DMS153 treated with DMSO at 0.1 percent for 48 hours (cell line): ENCODE measurements around the gene PRICKLE2.

Source experiments
- DNase-seq: peaks from one replicate; lab custom pipeline; 2025; ENCODE audit not compliant: unreplicated experiment; lab: John Stamatoyannopoulos, UW

PRICKLE2 gene

DNA sequence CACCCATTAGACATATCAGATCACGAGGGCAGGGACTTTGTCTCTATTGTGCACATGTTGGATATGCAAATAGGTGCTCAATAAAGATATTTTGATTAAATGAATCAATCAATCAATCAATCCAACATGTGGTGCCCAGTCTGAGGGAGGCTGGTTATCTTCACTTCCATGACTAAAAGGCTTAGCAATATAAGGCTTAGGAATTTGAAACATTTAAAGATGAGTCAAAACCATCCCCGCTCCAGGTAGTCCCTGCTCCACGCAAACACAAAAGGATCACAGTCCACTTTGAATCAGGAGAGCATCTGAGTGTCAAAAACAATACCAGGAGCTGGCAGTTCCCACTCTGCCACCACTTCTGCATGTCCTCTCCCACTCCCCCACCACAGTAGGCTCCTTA, 25.8 kb upstream of the PRICKLE2 start:
- no peak for DNase-seq

DNA sequence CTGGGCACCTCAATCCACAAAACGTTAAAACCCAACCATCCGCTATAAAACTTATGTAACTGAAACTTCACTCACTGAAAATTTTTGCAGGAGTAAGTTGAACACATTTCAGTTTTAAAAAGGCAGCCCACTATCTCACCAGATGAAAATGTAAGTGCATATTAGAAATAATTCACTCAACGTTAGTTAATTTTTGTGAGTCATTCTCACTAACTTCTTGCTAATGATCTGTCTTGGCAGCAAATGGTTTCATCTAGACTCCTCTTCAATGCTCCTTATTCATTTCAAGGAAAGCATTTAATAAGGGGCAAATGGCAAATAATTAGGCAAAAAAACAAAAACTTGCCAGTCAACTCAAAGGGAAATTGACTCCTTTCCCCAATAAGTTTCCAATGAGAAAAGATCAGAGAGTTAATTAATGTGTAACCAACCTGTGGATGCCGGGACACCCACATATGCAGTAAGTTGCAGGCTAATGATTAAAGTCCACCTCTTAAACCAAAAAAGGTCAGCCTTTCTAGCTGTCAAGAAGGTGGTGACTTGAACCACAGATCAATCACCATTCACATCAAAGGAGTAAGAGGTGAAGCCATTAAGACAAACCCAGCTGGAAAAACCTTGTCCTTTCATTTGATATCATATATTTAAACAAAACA, 22.9 kb upstream of the PRICKLE2 start:
- no peak for DNase-seq

DNA sequence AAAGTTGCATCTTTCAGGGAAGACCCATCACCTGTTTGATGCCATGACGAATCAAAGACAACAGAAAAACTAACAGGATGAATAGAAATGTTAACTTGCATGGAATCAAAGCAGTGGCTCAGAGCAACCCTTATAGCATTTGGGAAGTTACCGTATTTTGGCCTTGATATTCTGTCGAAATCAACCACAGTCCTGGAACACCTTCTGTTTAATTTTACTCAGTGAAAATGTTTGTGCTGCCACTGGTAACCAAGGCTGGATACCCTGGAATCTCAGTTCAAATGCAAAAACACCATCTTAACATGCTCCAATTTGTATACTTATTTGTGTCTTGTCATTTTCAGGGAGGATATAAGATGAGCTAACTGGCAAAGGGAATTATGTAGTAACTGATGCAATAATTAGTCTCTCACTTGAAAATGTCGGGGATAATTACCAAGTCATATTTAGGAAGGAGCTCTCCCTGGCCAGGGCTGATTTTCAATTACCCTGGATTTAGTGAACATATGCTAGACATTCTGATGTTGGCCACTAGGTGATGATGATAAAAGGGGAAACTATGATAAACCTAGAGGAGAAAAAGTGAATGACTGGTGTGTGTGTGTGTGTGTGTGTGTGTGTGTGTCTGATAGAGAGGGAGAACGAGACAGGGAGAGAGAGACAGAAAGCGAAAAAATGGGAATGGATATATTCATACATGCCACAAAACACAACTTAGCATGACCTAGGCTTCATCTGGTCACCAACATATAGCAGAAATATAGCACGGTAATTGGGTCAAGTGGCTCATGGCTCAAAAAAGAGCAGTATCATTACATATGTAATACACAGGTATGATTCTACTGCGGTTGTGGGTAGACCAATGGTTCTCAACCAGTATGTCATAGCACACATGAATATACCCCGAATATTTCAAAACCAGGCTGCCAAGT, 19.0 kb upstream of the PRICKLE2 start:
- no peak for DNase-seq

DNA sequence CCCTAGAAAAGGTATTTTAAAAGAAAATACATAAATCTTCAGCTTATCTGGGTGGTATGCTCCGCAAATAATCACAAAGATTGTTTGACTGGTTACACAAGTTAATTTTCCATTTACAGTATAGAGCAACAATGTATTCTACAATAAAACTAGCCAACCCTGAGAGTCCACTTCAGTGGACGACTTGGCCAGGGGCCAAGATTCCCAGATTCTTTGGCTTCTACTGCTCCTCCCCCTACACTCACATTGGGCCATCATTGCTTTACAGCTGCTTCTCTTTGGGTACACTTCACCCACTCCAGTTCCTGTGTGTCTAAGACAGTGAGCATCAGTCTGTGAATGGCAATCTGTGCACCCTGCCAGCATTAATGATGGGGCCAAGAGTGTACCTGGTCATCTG, 17.2 kb upstream of the PRICKLE2 start:
- no peak for DNase-seq

DNA sequence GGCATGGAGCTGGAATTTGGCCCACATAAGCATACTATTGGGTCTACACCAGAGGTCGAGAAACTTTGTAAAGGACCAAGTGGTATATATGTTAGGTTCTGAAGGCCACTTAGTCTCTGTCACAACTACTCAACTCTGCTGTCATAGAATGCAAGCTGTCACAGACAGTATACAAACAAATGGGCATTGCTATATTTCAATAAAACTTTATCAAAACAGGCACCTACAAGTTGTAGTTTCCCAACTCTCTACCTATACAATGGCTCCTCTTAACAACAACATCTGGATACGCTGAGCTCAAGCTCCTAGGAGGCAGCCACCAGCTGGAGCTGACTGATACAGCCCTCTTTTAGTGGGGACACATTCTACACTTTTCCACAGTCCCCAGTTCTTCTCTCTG, 15.7 kb upstream of the PRICKLE2 start:
- no peak for DNase-seq

DNA sequence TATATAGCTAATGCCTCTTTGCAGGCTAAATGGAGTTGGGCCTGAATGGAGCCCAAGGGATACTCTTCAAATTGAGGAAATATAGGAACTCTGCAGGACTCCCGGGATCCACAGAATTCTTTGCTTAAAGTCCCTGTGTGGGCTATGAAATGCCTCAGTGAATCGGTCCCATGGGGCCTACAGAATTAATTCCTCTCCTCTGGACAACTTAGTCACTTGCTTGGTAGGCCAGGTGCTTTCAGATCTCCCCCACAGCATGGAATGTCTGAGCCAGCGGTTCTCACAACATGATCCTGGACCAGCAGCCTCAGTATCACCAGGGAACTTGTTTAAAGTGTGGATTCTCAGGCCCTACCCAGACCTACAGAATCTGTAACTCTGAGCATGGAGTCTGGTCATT, 15.1 kb upstream of the PRICKLE2 start:
- no peak for DNase-seq

DNA sequence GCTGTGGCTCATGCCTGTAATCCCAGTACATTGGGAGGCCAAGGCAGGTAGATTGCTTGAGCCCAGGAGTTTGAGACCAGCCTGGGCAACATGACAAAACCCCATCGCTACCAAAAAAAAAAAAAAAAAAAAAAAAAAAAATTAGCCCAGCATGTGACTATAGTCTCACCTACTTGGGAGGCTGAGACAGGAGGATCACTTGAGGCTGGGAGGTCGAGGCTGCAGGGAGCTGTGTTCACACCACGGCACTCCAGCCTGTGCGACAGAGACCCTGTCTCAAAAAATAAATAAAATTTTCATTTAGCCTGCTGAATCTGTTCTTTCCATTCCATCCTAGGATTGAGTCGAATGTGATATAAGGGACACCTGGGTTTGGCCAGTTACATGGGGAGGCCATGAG, 14.6 kb upstream of the PRICKLE2 start:
- no peak for DNase-seq

DNA sequence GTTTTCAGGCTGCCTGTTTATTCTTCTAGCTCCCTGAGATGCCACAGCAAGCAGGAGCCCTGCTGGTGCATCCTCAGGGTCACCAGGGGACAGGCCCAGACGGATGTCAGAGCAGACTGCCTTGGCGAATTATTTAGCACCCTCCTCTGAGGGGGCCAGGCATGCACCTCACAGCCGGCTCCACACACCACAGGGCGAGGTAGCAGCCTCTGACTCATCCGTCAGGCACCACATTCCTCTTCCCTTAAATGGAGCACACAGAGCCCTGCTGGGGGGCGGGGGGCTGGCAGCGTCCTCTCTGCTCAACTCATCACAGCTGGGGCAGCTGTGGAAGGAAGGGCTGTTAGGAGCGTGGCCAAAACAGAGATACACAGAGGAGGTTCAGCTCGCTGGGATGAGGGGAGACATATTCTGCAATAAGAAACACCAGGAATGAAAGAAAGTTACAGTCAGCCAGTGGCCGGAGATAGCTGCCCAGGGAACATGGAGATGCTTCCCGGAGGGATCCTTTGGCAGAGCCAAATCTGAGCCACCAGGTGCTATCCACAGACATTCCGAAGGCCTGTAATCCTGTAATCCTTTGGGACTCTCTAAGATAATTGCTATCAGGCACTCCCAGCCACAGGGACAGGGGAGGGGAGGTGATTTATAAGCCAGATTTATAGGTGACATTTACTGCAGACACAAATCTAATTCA, 13.9 kb upstream of the PRICKLE2 start:
- no peak for DNase-seq

DNA sequence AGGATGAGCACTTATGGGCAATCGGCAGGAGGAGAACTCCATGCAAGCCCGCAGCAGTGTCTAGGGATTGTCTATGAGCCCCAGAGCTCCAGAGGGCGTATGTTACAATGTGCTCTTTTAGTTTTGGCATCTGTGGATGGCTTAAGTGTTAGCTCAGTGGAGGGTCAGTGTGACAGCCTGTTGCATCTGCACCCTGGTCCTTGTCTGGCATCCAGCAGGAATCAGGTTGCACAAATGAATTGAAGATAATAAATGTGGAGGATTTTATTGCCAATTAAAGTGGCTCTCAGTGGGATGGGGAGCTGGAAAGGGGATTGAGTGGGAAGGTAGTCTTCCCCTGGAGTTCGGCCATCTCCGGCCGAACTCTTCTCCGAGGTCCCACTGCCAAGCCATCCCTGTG, 11.8 kb upstream of the PRICKLE2 start:
- DNase-seq: no peak

DNA sequence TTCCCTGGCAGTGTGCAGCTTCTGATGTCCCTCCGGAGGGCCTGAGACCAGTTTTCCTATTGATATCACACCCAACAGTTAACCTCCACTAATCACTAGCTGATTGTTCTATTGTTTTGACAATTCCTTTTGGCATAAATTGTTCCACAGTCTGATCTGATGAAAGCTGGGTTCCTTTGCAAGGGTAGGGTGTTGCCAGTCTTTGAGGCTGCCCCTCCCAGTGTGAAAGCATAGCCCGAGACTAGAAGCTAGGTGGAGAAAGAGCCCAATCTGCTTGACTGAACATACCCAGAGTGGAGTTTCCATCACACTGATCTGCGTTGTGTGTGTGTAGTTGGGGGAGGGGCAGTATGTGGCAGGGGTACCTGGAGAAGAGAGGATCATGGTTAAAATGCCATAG, 10.3 kb upstream of the PRICKLE2 start:
- DNase-seq: no peak

DNA sequence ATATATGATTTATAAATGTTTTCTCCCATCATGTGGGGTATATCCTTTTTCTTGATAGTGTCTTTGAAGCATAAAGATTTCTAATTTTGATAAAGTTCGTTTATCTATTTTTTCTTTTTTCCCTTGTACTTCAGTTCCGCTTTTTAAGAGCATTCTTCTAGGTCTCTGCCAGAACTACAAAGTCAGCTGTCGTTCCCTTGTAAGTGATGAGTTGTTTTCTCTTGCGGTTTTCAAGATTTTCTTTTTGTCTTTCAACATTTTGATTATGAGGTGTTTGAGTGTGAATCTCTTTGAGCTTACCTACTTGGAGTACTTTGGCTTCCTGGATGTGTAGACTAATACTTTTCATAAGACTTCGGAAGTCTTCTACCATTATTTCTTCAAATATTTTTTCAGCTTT, 9.3 kb upstream of the PRICKLE2 start:
- DNase-seq: no peak

DNA sequence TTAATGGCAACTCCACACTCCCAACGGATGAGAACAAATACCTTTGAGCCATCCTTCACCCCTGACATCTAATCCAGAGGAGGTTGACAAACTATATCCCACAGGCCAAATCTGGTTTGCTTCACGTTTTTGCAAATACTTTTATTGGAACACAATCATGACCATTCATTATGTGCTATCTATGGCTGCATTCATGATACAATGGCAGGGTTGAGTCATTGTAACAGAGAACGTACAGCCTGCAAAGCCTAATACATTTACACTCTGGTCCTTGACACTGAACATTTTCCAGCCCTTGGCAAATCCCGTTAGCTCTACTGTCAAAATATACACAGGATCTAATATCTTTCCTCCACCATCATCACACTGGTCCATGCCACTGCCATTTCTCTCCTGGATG, 7.6 kb upstream of the PRICKLE2 start:
- DNase-seq: no peak

DNA sequence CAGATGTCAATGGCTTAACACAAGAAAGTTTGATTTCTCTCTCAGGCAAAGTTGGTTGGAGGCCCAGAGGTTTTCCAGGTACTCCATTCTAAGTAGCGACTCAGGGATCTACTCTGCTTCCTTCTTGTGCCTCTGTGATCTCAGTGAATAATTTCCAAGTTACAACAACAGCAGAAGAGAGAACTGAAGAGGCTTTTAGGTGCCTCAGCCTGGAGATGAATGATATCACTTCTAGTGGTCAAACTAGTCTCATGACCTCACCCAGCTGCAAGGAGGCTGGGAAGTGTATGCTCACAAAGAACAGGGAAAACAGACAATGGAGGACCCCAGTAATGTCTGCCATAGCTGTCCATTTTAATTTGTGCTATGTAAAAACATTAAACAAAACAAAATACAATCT, 4.6 kb upstream of the PRICKLE2 start:
- DNase-seq: no peak

DNA sequence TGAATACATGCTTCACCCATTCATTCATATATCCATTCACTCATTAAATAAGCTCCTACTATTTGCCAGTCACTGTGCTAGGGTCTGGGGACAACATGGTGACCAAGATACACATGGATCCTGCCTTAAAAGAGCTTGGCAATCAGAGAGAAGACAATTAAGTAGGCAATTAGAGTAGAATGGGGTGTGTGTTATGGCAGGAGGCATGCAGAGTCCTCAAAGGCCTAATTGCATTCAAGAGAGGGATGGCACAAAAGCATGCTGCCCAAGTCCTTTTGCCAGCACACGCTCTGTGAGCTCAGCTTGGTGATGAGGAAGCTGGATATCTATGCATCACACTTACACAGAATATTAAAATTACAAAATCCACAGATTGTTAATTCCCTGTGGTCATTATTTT, 2.8 kb upstream of the PRICKLE2 start:
- no peak for DNase-seq

DNA sequence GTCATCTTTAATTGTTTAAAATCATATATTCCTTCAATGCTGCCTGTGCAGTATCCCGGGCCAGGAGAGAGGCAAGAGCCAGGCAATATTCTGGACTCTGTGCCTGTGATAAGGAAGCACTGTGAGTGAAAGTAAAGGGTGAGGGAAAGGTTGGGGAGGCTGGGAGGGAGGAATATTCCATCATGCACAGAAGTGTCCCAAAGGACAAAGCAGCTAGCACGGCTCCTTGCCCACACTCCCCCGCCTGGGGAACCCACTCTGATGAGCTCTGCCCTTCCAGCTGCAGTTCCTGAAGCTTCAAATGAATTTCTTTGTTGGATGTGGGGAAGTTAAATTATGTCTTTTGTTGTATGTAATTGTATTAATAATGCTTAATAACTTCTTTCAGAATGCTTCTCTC, 1.5 kb upstream of the PRICKLE2 start:
- DNase-seq: no peak

DNA sequence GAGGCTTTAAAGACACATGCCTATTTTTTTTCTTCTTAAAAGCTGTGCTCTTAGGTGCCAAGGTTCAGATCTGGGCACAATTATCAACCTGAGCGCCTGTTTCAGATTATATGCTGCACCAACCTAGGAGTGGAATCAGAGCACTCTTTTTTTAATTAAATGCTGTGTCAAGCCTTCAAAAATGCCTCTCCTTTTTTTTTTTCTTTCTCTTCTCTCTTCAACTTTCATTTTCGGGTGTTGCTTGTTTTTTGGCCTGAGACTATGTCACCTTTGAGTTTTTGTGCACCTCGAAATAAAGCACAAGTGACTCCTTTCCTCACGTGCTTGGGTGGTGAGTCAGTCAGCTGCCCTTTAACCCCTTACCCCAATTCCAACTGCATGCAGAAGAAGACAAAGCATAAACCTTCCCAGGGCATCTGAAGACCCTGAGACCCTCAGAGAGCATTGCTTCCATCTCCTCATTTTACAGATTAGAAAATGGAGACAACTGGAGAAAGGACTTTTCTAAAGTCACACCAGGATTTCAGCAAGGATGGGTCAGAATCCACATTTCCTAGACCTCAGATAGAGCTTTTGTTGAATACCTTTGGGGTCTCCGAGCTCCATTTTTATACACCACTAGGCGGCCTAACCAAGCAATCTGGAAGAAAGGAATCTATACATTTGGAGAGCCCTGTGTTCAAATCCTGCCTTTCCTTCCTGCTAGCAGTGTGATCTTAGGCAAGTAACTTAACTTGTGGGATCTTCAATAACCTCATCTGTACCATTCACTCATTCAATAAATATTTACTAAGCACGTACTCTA, 631 bp upstream of the PRICKLE2 start:
- DNase-seq: no peak

DNA sequence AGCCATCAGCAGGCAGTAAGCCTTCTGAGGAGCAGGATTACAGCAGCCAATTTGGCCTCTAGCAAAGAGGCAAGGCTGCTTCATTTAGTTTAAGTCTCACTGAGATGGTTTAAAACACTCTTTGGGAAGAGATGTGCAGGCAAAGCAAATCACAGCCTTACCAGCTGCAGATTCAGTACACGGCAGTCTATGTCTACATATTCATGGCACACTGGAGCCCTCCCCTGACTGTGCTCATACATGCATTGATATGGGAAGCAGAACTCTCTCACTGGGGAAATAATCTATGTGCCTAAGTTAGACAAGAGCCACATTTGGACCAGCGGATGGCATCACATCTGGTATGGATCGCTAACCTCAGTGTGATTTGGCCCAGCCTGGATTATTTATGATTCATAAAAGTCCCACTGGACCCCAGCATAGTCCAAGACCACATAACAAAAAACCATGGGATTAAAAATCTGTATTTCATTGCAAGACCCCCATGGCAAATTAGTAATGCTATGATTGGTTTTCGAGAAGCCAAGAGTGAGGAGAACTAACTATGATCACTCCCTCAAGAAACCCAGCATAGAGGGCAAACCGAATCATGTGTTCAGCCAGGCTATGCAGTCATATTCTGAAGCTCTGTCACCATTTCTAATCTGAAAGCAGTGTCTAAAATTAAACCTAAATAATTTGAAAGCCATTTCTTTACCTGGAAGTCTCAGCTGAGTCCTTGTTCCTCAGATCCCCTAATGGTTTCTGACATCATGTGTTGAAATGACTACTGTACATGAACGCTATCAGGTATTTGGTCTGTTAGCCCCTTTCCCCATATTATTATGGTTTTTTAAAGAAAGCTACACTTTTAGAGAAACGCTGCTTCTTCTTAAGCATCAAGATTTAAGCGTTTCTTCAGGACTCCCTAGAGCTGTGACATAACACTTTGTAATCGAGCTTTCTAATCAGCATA, 1.2 kb downstream of the PRICKLE2 start:
- no peak for DNase-seq

DNA sequence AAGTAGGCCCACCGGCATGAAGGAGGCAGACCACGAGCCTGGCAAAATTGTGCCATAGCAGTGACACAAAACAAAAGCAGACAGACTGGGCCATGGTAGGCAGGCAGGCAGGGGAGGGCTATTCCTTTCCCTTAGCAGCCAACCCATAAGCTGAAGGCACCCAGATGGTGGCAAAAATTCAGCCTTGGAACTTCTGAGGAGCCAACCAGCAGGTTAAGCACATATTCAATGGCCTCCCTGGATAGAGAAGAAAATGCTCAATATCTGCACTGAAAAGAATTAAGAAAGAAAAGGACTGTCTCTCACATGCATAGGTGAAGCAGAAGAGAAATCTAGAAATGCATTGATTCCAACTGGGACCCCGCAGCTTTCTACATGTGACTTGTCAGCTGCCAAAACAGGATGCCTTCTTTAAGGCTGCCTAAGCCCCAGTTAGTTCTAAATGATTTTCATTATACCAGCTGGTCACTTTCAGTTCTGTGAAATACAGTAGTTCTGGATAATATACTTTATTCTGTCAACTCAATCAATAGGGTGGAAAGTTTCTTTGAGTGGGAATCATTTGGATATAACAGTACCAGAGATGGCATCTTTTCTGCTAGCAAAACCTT, 2.7 kb downstream of the PRICKLE2 start:
- DNase-seq: no peak

DNA sequence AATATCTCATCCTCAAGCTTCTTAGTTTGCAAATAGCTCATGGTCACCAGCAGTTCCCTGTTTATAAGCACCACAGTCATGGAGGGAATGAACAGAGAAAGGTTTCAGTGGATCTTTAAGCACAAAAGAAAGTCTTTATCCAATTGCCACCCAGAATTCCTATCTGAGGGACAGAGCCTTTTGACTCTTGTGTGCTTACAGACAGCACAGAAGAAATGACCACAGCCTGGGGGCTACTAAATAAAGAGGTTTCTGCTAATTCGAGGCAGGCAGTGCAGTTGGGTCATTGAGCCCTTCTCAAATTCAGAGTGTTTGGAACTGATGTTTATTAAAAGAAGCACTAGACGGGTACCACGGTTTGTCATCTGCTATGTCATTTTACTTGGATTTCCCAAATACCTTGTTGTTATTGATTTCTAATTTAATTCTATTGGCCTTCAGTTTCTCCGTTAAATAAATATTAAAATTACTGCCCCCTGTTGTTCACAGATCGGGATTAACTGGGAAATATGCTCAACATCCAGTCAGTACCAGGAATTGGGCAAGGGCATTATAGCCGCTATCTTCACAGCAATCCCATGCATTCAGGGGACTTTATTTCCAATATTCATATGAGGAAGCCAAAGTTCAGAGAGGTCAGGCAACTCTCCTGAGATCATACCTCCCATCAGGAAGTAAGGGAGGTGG, 3.6 kb downstream of the PRICKLE2 start:
- DNase-seq: no peak
